NCI-H226 (cell line): ENCODE results near the gene PIK3R5.
"Not testable (repeated sequence)": the region's sequence is repeated elsewhere in the genome, so short reads cannot be mapped to it uniquely, and the experiment has no call there.

Source experiments
- DNase-seq: peaks from one replicate; pipeline ENCODE4 v3.0.0-alpha.2; 2015

The PIK3R5 gene

GRCh38 chr17:8984225-8984624 is 18.7 kb upstream of the PIK3R5 start:
- DNase-seq, result not testable (repeated sequence)

DNA sequence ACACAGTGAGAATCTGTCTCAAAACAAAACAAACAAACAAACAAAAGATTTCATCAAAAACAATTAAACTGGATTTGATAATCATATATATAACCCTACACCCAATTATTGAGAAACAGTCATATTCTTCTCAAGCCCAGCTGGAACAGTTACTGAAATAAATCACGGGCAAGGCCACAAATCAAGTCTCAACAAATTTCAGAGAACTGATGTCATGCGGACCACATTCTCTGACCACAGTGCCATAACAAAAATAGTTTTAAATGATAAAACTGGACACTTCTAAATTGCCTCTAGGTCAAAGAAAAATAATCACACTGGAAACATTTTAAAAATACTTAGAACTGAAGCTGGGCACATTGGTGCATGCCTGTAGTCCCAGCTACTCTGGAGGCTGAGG is 15.9 kb upstream of the PIK3R5 start:
- no peak for DNase-seq

DNA sequence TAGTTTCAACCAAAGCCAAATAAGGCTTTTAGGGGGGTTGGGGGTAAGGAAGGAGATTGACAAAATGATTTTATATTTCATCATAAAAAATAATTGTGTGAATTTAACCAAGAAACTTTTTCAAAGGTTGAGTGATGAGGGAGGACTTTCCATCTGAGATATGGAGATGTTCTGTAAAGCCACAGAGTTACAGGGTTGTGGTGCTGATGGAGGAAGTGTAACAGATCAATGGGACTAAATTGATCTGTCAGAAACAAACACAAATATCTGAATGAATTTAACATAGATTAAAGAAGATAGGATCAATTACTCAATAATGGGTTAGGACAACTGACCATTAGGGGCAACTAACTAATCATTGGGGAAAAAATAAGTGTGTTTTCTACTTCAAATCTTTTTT is 14.2 kb upstream of the PIK3R5 start:
- DNase-seq, result no peak

DNA sequence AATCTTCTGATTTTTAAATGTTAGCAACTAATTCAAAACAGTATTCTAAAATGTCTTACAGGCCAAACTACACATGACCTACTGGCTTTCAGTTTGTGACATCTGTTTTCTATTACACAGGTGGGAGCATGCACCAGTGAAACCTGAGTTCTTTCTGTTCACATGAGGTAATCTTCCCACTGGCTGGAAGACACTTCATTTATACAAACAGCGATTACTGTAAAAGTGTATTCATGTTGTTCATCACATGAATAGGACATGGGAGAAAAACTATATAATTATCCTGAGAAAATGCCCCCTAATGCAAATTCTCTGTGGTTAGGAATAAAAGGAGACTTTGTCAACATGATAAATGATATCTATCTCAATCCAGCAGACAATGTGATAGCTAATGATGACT is 11.1 kb upstream of the PIK3R5 start:
- DNase-seq, result no peak

GRCh38 chr17:8975091-8975725 is 9.7 kb upstream of the PIK3R5 start:
- DNase-seq, result no peak

GRCh38 chr17:8969901-8970300 is 4.4 kb upstream of the PIK3R5 start:
- no peak for DNase-seq

DNA sequence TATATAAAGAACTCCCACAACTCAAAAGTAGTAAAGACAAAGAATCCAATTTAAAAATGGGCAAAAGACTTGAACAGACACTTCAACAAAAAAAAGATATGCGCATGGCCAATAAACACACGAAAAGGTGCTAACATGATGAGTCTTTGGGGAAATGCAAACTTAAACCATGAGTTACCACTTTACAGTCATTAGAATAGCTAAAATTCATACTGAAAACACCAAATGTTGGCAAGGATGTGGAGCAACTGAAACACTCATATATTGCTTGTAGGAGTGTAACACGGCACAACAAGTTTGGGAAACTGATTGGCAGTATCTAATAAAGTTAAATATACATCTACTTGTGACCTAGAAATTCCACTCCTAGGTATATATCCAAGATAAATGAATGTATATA is 3.0 kb upstream of the PIK3R5 start:
- no peak for DNase-seq

DNA sequence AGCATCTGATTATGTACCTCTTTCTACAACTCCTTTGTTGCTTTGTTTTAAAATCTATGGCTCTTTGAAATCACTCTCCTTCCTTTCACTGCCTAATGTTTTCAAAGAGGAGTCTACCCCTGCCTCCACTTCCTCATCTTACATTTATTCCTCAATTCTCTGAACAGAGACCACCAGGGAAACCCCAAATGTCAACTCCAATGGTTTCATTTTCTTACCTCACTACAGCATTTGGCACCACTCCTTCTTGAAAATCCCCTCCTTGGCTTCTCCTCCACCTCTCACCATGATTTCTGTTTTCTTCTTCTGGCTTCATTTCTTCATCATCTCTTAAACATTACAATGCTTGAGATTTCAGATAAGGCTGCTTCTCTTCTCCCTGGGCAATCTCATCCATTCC is 2.4 kb upstream of the PIK3R5 start:
- DNase-seq, result no peak

DNA sequence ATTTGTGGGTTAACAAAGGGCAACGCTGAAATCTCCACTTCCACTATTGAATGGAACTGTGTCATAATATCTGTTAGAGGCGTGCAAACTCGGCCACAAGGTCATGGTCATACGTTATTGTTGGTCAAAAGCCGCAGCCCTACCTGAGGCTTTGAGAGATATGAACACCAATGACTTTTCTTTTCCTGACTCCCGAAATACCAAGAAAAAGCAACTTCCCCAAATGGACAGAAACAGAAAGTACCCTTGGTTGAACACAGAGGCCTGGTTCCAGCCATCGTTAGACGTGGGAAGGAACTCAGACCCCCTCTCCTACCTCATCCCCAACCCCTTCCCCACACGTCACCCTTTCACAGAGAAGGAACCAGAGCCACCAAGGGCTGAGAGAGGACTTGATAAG is 1.4 kb upstream of the PIK3R5 start:
- no peak for DNase-seq

- no peak for DNase-seq
These were observed 610 bp downstream of the PIK3R5 start for GRCh38 chr17:8964801-8965393.

DNA sequence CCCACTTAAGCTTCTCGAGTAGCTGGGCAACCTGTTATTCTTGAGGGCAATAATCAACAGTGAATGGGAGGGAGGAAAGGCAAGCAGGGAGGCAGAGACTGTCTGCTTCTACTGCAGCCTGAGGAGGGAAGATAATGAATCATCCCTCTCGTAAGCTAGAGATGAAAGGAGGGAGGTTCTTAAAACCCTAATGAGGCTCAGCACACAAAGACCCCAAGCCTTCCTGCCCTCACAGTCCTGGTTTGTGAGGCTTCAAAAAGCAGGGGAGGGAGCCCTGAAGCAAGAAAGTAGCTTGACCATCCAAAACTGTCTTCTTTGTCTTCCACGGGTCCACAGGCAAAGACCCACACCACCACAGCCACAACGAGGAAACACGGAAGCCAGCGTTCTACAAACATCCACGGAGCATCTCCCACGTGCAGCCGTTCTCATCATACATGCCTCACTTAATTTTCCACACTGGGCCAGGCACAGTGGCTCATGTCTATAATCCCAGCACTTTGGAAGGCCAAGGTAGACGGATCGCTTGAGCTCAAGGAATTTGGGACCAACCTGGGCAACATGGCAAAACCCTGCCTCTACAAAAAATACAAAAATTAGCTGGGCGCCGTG is 1.8 kb downstream of the PIK3R5 start:
- no peak for DNase-seq

DNA sequence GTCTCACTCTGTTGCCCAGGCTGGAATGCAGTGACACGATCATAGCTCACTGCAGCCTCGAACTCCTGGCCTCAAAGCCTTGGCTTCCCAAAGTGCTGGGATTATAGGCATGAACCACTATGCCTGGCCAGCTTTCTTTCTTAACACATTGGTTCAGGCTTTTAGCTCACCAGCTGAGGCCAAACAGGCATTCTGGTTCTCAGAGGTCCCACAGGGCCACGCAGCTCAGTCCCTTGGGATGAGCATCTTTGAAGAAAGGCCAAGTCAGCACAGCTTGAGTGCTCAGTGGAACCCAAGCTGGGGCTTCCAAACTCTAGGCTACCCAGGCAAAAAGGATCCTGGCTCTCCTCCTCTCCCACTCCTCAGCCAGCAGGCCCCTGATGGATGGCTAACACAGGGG is 2.5 kb downstream of the PIK3R5 start:
- DNase-seq, result no peak

GRCh38 chr17:8961829-8962228 is 3.7 kb downstream of the PIK3R5 start:
- DNase-seq, result no peak

GRCh38 chr17:8960325-8961140 is 5.0 kb downstream of the PIK3R5 start:
- no peak for DNase-seq

- no peak for DNase-seq
These were observed 6.1 kb downstream of the PIK3R5 start for GRCh38 chr17:8959312-8959918.

GRCh38 chr17:8957721-8958120 is 7.8 kb downstream of the PIK3R5 start:
- DNase-seq, result no peak

- no peak for DNase-seq
These were observed 9.0 kb downstream of the PIK3R5 start for GRCh38 chr17:8956465-8956902.

- DNase-seq, result no peak
These were observed 10.2 kb downstream of the PIK3R5 start for GRCh38 chr17:8955021-8955959.

DNA sequence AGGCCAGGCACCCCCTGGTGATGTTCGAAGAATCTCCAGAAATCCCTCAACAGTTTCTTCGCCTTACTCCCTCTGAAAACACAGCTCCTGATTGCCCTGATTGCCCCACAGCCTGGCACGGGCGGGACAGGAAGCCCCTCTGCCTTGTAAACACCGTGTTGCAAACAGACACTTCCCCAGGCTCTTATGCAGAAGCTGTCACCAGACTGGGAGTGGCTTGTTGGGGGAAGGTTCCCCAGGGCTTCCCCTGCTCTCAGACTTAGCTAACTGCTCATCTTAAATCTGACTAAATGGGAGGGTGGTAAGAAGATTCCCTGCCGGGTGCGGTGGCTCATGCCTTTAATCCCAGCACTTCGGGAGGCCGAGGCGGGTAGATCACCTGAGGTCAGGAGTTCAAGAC is 11.2 kb downstream of the PIK3R5 start:
- DNase-seq, result no peak

- DNase-seq, result no peak
These were observed 12.2 kb downstream of the PIK3R5 start for GRCh38 chr17:8953156-8953885.

DNA sequence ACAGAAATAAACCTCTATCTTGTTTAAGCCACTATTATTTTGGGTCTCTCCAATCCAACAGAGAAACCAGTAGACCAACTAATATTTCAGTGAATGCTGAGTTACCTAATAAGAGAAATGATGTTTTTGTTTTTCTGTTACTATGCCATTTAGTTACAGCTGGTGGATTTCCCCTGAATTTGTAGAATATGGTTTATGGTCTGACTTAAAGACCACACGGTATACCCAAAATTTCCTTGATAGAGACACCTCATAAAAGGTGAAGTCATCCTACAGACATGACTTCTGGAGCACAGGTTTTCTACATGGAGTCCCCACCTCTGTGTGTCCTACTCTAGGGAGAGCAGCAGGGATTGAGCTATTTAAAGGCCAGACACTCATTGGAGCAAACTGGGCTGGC is 13.3 kb downstream of the PIK3R5 start:
- DNase-seq, result no peak
